ENCODE measurements around the gene VSIG10L2.

GRCh38 chr11:125994509-125994908, 48.7 kb downstream of the VSIG10L2 start:
- no peak for TF ChIP-seq CTCF (IDR thresholded peaks at IDR 0.05 in 2 of 3, conservative IDR thresholded peaks at IDR 0.05 in 1 of 3; ENCODE audit: borderline replicate concordance in 1 of 3, insufficient read depth in 1 of 3, low read depth in 2 of 3, low read length in 2 of 3)
- TF ChIP-seq EZH2phosphoT487 (IDR thresholded peaks at IDR 0.05; ENCODE audit: borderline replicate concordance), result no peak
- TF ChIP-seq POLR2AphosphoS5 (IDR thresholded peaks at IDR 0.05; ENCODE audit: low read depth, low read length), result no peak
- no peak for TF ChIP-seq CEBPB (IDR thresholded peaks at IDR 0.05; ENCODE audit: low read depth)
- TF ChIP-seq TCF7L2 (IDR thresholded peaks at IDR 0.05; ENCODE audit: borderline replicate concordance, extremely low read depth, insufficient read depth, insufficient read length), result no peak
- no peak for TF ChIP-seq EZH2 (IDR thresholded peaks at IDR 0.05)
- TF ChIP-seq, protein P1, sequence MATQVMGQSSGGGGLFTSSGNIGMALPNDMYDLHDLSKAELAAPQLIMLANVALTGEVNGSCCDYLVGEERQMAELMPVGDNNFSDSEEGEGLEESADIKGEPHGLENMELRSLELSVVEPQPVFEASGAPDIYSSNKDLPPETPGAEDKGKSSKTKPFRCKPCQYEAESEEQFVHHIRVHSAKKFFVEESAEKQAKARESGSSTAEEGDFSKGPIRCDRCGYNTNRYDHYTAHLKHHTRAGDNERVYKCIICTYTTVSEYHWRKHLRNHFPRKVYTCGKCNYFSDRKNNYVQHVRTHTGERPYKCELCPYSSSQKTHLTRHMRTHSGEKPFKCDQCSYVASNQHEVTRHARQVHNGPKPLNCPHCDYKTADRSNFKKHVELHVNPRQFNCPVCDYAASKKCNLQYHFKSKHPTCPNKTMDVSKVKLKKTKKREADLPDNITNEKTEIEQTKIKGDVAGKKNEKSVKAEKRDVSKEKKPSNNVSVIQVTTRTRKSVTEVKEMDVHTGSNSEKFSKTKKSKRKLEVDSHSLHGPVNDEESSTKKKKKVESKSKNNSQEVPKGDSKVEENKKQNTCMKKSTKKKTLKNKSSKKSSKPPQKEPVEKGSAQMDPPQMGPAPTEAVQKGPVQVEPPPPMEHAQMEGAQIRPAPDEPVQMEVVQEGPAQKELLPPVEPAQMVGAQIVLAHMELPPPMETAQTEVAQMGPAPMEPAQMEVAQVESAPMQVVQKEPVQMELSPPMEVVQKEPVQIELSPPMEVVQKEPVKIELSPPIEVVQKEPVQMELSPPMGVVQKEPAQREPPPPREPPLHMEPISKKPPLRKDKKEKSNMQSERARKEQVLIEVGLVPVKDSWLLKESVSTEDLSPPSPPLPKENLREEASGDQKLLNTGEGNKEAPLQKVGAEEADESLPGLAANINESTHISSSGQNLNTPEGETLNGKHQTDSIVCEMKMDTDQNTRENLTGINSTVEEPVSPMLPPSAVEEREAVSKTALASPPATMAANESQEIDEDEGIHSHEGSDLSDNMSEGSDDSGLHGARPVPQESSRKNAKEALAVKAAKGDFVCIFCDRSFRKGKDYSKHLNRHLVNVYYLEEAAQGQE (IDR thresholded peaks at IDR 0.05; ENCODE audit: low read depth), result no peak
- no peak for TF ChIP-seq SP1 (IDR thresholded peaks at IDR 0.05; ENCODE audit: low read depth)
- no peak for TF ChIP-seq JUND (IDR thresholded peaks at IDR 0.05)
- no peak for TF ChIP-seq RAD21 (IDR thresholded peaks at IDR 0.05; ENCODE audit: low read depth)
- TF ChIP-seq, protein P2, sequence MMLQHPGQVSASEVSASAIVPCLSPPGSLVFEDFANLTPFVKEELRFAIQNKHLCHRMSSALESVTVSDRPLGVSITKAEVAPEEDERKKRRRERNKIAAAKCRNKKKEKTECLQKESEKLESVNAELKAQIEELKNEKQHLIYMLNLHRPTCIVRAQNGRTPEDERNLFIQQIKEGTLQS (IDR thresholded peaks at IDR 0.05), result no peak
- no peak for TF ChIP-seq SIN3A (IDR thresholded peaks at IDR 0.05; ENCODE audit: low read depth)
- no peak for TF ChIP-seq SRF (IDR thresholded peaks at IDR 0.05; ENCODE audit: low read depth)
